ENCODE results near the gene RFX2. TPM values are rescaled to one million over a fixed set of nuclear protein-coding genes. Genes with fewer than 3 reads are reported as not detected.
A peak's percentile ranks its signal among the peaks of the same experiment; 100 is the strongest.

RFX2 gene
- total and polyA plus RNA-seq, 7 experiments from 2014 or later = 3.8 to 18.4 (median 8.2) TPM

GRCh38 chr19:6041071-6041470 lies 69.2 kb downstream of the RFX2 start:
- CTCF ChIA-PET = interaction anchor here (0.9 kb wide), 1 partner anchor 18 kb away, joined by 3 read pairs; no protein-coding TSS in a partner anchor
- H3K27me3 Mint-ChIP-seq = no peaks in the 10 kb centered on the region
- H3K9me3 Mint-ChIP-seq = peaks cover 0 to 3% (median 0%) of the 10 kb centered on the region in 11 donors

GRCh38 chr19:6039566-6040225 lies 70.6 kb downstream of the RFX2 start:
- H3K36me3 ChIP-seq (ENCODE audit: control insufficient read depth in 2 of 3, insufficient read depth in 3 of 3, low read length in 3 of 3) = peaks cover 0 to 4% (median 0%) of the 10 kb centered on the region in 3 experiments
- ATAC-seq = no peak
- H3K4me3 ChIP-seq (ENCODE audit: low read length) = no peak overlapping the region
- DNase-seq = no peak
- ChIA-PET CTCF (interaction anchor here (0.7 kb wide), 1 partner anchor 86 kb away, joined by 5 read pairs; no protein-coding TSS in a partner anchor), POLR2A (no interaction called here)
- Mint-ChIP-seq H3K36me3 (peaks cover 0 to 31% (median 15%) of the 10 kb centered on the region in 5 donors), H3K4me1 (peaks cover 0 to 15% (median 0%) of the 10 kb centered on the region in 7 donors), H3K4me3 (no peak overlapping the region), H3K27me3 (no peaks in the 10 kb centered on the region), H3K9me3 (peaks cover 0 to 3% (median 0%) of the 10 kb centered on the region in 11 donors), H3K27ac (peak overlapping the region in 1 of 9 donors; percentile 46)
- H3K4me1 ChIP-seq (ENCODE audit: control insufficient read depth in 2 of 2, insufficient read depth in 2 of 2, low read length in 2 of 2) = no peaks in the 10 kb centered on the region
- intact Hi-C loops (cut with micrococcal nuclease) = no loop called here
- no peaks in the 10 kb centered on the region for H3K9me3 ChIP-seq (ENCODE audit: control insufficient read depth in 2 of 3, low read length in 3 of 3)
- H3K27ac ChIP-seq (ENCODE audit: low read depth, low read length) = no peak overlapping the region
- H3K27me3 ChIP-seq (ENCODE audit: control insufficient read depth in 2 of 2, insufficient read depth in 2 of 2, low read length in 2 of 2) = no peaks in the 10 kb centered on the region

More at GRCh38 chr19:6041071-6041470, 69.2 kb downstream of the RFX2 start:
- H3K27me3 ChIP-seq (ENCODE audit: control insufficient read depth in 2 of 2, insufficient read depth in 2 of 2, low read length in 2 of 2) = no peaks in the 10 kb centered on the region
- H3K27ac ChIP-seq (ENCODE audit: low read depth, low read length) = no peak overlapping the region
- H3K9me3 ChIP-seq (ENCODE audit: control insufficient read depth in 2 of 3, low read length in 3 of 3) = no peaks in the 10 kb centered on the region
- H3K4me1 ChIP-seq (ENCODE audit: control insufficient read depth in 2 of 2, insufficient read depth in 2 of 2, low read length in 2 of 2) = no peaks in the 10 kb centered on the region
- no peak overlapping the region for H3K4me3 ChIP-seq (ENCODE audit: low read length)
- intact Hi-C loops (cut with micrococcal nuclease) = no loop called here
- DNase-seq (no peak), ATAC-seq (no peak)
- peaks cover 0 to 4% (median 0%) of the 10 kb centered on the region in 3 experiments for H3K36me3 ChIP-seq (ENCODE audit: control insufficient read depth in 2 of 3, insufficient read depth in 3 of 3, low read length in 3 of 3)
- POLR2A ChIA-PET = no interaction called here
- Mint-ChIP-seq H3K36me3 (peaks cover 0 to 31% (median 15%) of the 10 kb centered on the region in 5 donors), H3K4me1 (peaks cover 0 to 15% (median 0%) of the 10 kb centered on the region in 7 donors), H3K4me3 (no peak overlapping the region), H3K27ac (no peak overlapping the region)

- no peak for ATAC-seq
- Histone ChIP-seq H3K4me3 (ENCODE audit: low read length) (no peak overlapping the region), H3K27me3 (ENCODE audit: control insufficient read depth in 2 of 2, insufficient read depth in 2 of 2, low read length in 2 of 2) (no peaks in the 10 kb centered on the region), H3K4me1 (ENCODE audit: control insufficient read depth in 2 of 2, insufficient read depth in 2 of 2, low read length in 2 of 2) (no peaks in the 10 kb centered on the region), H3K9me3 (ENCODE audit: control insufficient read depth in 2 of 3, low read length in 3 of 3) (no peaks in the 10 kb centered on the region), H3K36me3 (ENCODE audit: control insufficient read depth in 2 of 3, insufficient read depth in 3 of 3, low read length in 3 of 3) (peaks cover 0 to 4% (median 0%) of the 10 kb centered on the region in 3 experiments), H3K27ac (ENCODE audit: low read depth, low read length) (no peak overlapping the region)
- peaks cover 0 to 3% (median 0%) of the 10 kb centered on the region in 11 donors for H3K9me3 Mint-ChIP-seq
- H3K4me1 Mint-ChIP-seq = peaks cover 0 to 15% (median 0%) of the 10 kb centered on the region in 7 donors
- peak overlapping the region in 1 of 9 donors; percentile 66 for H3K27ac Mint-ChIP-seq
- ChIA-PET POLR2A (no interaction called here), CTCF (no interaction called here)
- DNase-seq = peak in 1 of 9 donors; percentile 43
- H3K27me3 Mint-ChIP-seq = no peaks in the 10 kb centered on the region
- intact Hi-C loops (cut with micrococcal nuclease) = no loop called here
- peak overlapping the region in 1 of 10 donors; percentile 41 for H3K4me3 Mint-ChIP-seq
- peaks cover 0 to 26% (median 15%) of the 10 kb centered on the region in 5 donors for H3K36me3 Mint-ChIP-seq
Observed at GRCh38 chr19:6038634-6039405, 71.5 kb downstream of the RFX2 start.

GRCh38 chr19:6035026-6035425 lies 75.3 kb downstream of the RFX2 start:
- H3K27ac Mint-ChIP-seq = no peak overlapping the region
- Histone ChIP-seq H3K9me3 (ENCODE audit: control insufficient read depth in 2 of 3, low read length in 3 of 3) (no peaks in the 10 kb centered on the region), H3K4me3 (ENCODE audit: low read length) (no peak overlapping the region), H3K4me1 (ENCODE audit: control insufficient read depth in 2 of 2, insufficient read depth in 2 of 2, low read length in 2 of 2) (no peaks in the 10 kb centered on the region), H3K27me3 (ENCODE audit: control insufficient read depth in 2 of 2, insufficient read depth in 2 of 2, low read length in 2 of 2) (no peaks in the 10 kb centered on the region), H3K36me3 (ENCODE audit: control insufficient read depth in 2 of 3, insufficient read depth in 3 of 3, low read length in 3 of 3) (peaks cover 0 to 4% (median 0%) of the 10 kb centered on the region in 3 experiments), H3K27ac (ENCODE audit: low read depth, low read length) (no peak overlapping the region)
- intact Hi-C loops (cut with micrococcal nuclease) = no loop called here
- H3K36me3 Mint-ChIP-seq = peaks cover 0 to 15% (median 8%) of the 10 kb centered on the region in 5 donors
- H3K9me3 Mint-ChIP-seq = peaks cover 0 to 3% (median 0%) of the 10 kb centered on the region in 11 donors
- ChIA-PET POLR2A (no interaction called here), CTCF (no interaction called here)
- no peaks in the 10 kb centered on the region for H3K27me3 Mint-ChIP-seq
- H3K4me1 Mint-ChIP-seq = peaks cover 0 to 15% (median 0%) of the 10 kb centered on the region in 7 donors
- no peak overlapping the region for H3K4me3 Mint-ChIP-seq
- ATAC-seq (no peak), DNase-seq (no peak)

- H3K27me3 Mint-ChIP-seq = no peaks in the 10 kb centered on the region
- peaks cover 0 to 15% (median 8%) of the 10 kb centered on the region in 5 donors for H3K36me3 Mint-ChIP-seq
- Histone ChIP-seq H3K27me3 (ENCODE audit: control insufficient read depth in 2 of 2, insufficient read depth in 2 of 2, low read length in 2 of 2) (no peaks in the 10 kb centered on the region), H3K36me3 (ENCODE audit: control insufficient read depth in 2 of 3, insufficient read depth in 3 of 3, low read length in 3 of 3) (peaks cover 0 to 1% (median 0%) of the 10 kb centered on the region in 3 experiments), H3K27ac (ENCODE audit: low read depth, low read length) (no peak overlapping the region), H3K4me1 (ENCODE audit: control insufficient read depth in 2 of 2, insufficient read depth in 2 of 2, low read length in 2 of 2) (no peaks in the 10 kb centered on the region), H3K9me3 (ENCODE audit: control insufficient read depth in 2 of 3, low read length in 3 of 3) (no peaks in the 10 kb centered on the region), H3K4me3 (ENCODE audit: low read length) (no peak overlapping the region)
- no peak overlapping the region for H3K27ac Mint-ChIP-seq
- no peak for DNase-seq
- no peak for ATAC-seq
- CTCF ChIA-PET = interaction anchor here (2.0 kb wide), 1 partner anchor 14 kb away, joined by 6 read pairs; no protein-coding TSS in a partner anchor
- H3K9me3 Mint-ChIP-seq = peaks cover 0 to 3% (median 0%) of the 10 kb centered on the region in 11 donors
- H3K4me1 Mint-ChIP-seq = peaks cover 0 to 15% (median 0%) of the 10 kb centered on the region in 7 donors
- no peak overlapping the region for H3K4me3 Mint-ChIP-seq
- POLR2A ChIA-PET = interaction anchor here (0.6 kb wide), 1 partner anchor 80 kb away, joined by 3 read pairs; no protein-coding TSS in a partner anchor
- intact Hi-C loops (cut with micrococcal nuclease) = no loop called here
Observed at GRCh38 chr19:6034512-6034911, 75.8 kb downstream of the RFX2 start.

GRCh38 chr19:6033744-6034264 lies 76.5 kb downstream of the RFX2 start:
- H3K9me3 Mint-ChIP-seq = peaks cover 0 to 3% (median 0%) of the 10 kb centered on the region in 11 donors
- peaks cover 0 to 8% (median 0%) of the 10 kb centered on the region in 7 donors for H3K4me1 Mint-ChIP-seq
- H3K27ac Mint-ChIP-seq = no peak overlapping the region
- DNase-seq (no peak), ATAC-seq (no peak)
- H3K4me3 Mint-ChIP-seq = no peak overlapping the region
- ChIA-PET CTCF (interaction anchor here (0.6 to 2.0 kb wide), 4 partner anchors 15 to 485 kb away, joined by 3 to 6 read pairs (median 4); no protein-coding TSS in a partner anchor), POLR2A (interaction anchor here (0.6 kb wide), 1 partner anchor 81 kb away, joined by 3 read pairs; no protein-coding TSS in a partner anchor)
- Histone ChIP-seq H3K4me1 (ENCODE audit: control insufficient read depth in 2 of 2, insufficient read depth in 2 of 2, low read length in 2 of 2) (no peaks in the 10 kb centered on the region), H3K4me3 (ENCODE audit: low read length) (no peak overlapping the region), H3K36me3 (ENCODE audit: control insufficient read depth in 2 of 3, insufficient read depth in 3 of 3, low read length in 3 of 3) (no peaks in the 10 kb centered on the region), H3K27ac (ENCODE audit: low read depth, low read length) (no peak overlapping the region), H3K9me3 (ENCODE audit: control insufficient read depth in 2 of 3, low read length in 3 of 3) (no peaks in the 10 kb centered on the region), H3K27me3 (ENCODE audit: control insufficient read depth in 2 of 2, insufficient read depth in 2 of 2, low read length in 2 of 2) (no peaks in the 10 kb centered on the region)
- H3K36me3 Mint-ChIP-seq = peaks cover 0 to 10% (median 8%) of the 10 kb centered on the region in 5 donors
- H3K27me3 Mint-ChIP-seq = no peaks in the 10 kb centered on the region
- intact Hi-C loops (cut with micrococcal nuclease) = no loop called here

Measured in naive thymus-derived CD4-positive, alpha-beta T cell (primary cell).